Vagina (tissue), 2 donors: ENCODE data around the gene TENM4.

ENCODE experiments used
- CTCF ChIP-seq, 3 experiments: fragments of 450-650 bp in 2 of 3; fragments of 200-600 bp in 1 of 3; sonication (generic) in 1 of 3; IDR thresholded peaks; one replicate each; pipeline ENCODE4 v1.5.1; 2017 to 2019; ENCODE audit warnings: antibody characterized with exemption in 3 of 3, mild to moderate bottlenecking in 2 of 3, moderate library complexity in 2 of 3
- POLR2A ChIP-seq, 2 donors: fragments of 450-650 bp; IDR thresholded peaks; one replicate each; pipeline ENCODE4 v1.6.1; 2017; ENCODE audit warnings: antibody characterized with exemption in 2 of 2, mild to moderate bottlenecking in 2 of 2, moderate library complexity in 2 of 2

- TF ChIP-seq CTCF (IDR thresholded peaks at IDR 0.05) (no peak), POLR2A (IDR thresholded peaks at IDR 0.05) (no peak)
Measured at GRCh38 chr11:79409330-79409729, 31.5 kb downstream of the TENM4 start.
